HG03439 (cell line): ENCODE data around the gene DARS2.
A peak's percentile ranks its signal among the peaks of the same experiment; 100 is the strongest.
"Not testable (repeated sequence)": the region's sequence is repeated elsewhere in the genome, so short reads cannot be mapped to it uniquely, and the experiment has no call there.

Source experiments
- ATAC-seq: cut with Tn5 transposase; IDR thresholded peaks from one replicate; pipeline ENCODE4 v1.9.1; 2021; ENCODE audit warnings: mild to moderate bottlenecking, moderate library complexity; ENCODE audit not compliant: unreplicated experiment

Gene DARS2, protein sequence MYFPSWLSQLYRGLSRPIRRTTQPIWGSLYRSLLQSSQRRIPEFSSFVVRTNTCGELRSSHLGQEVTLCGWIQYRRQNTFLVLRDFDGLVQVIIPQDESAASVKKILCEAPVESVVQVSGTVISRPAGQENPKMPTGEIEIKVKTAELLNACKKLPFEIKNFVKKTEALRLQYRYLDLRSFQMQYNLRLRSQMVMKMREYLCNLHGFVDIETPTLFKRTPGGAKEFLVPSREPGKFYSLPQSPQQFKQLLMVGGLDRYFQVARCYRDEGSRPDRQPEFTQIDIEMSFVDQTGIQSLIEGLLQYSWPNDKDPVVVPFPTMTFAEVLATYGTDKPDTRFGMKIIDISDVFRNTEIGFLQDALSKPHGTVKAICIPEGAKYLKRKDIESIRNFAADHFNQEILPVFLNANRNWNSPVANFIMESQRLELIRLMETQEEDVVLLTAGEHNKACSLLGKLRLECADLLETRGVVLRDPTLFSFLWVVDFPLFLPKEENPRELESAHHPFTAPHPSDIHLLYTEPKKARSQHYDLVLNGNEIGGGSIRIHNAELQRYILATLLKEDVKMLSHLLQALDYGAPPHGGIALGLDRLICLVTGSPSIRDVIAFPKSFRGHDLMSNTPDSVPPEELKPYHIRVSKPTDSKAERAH

DNA sequence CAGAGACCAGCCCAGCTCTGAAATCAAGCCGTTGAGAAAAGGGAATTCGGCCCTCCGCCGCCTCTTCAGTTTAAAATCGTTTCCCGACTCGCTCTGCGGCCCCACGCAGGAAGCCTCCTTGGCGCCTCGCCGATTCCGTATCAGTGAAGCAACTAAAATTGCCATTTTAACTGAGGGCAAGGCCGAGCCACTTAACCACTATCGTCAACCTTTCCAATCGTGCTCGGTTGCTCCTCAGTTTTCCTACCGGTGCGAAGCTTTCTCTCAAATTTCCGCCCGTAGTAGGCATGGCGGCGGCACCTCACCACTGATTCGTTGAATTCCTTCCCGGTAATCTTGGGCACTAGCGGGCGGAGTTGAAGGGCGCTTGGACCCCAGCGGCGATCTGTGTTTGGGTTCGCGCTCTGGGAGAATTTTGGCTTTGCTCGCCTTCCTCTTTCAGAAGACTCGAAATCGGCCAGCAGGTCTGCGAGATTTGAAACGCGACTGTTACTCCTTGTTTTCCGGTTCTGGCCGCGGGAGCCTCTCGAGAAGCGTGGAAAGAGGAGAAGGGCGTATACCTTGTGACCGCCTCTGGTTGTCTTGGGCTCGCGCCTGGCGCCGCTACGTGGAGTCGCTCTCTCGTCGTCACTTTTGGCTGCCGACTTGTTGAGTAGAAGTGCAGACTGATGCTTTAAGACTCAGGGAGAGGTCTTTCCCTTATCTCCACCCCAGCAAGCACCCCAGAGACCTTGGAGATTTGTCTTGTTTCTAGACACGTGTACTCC lies at the start of gene DARS2, which contains the start of gene CENPL:
Gene DARS2 (plus strand): TSS at position 359 of the 767 bp plus-strand sequence. CDS start 557 bp downstream, outside the sequence.
Gene CENPL (minus strand): TSS at position 569 of the 767 bp plus-strand sequence. CDS start 13,584 bp downstream, outside the sequence.
- ATAC-seq = peak; percentile 83

DNA sequence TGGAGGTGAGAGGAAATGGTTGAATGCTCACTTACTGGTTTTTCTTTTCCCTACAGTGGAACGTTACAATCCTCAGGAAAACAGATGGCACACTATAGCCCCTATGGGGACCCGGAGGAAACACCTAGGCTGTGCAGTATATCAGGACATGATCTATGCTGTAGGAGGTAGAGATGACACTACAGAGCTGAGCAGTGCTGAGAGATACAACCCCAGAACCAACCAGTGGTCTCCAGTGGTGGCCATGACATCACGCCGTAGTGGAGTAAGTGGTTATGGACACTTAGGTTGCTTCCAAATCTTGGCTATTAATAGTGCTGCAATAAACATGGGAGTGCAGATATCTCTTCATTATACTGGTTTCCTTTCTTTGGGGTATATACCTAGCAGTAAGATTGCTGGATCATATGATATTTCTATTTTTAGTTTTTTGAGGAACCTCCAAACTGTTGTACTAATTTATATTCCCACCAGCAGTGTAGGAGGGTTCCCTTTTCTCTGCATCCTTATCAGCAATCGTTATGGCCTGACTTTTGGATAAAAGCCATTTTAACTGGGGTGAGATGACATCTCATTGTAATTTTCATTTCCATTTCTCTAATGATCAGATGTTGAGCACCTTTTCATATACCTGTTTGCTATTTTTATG lies 48.8 kb upstream of the DARS2 start:
- ATAC-seq = no peak

DNA sequence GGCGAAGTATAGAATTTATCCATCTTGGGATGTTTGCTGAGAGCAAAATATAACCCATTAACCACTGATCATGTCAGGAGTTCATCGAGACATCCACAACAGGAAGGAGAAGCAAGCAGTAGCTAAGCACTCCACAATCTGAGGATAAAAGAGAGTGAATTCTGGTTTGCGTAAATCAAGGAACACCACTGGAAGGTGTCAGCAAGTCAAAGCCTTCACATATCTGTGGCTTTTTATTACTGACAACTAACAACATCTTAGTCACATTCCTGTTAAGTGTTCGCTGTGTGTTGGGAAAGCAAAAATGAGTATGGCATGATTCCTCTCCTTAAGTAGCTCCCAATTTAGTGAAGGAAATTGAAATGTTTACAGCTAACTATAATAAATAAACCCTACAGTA lies 44.5 kb upstream of the DARS2 start:
- ATAC-seq = no peak

DNA sequence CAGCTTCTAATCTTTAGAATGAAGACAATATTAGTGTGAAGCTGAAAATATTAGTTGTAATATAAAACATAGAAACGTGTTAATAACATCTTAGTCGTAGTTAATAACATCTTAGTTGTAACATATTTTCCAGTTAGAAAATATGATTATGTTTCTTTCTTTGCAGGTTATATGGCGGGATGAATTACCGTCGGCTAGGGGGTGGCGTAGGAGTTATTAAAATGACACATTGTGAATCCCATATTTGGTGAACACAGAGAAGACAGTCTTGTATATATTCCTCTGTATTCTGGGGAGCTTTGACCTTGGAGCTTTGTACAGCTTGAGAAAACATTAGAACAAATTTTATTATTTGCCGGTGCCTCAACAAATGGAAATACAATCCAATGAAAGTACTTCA lies 39.5 kb upstream of the DARS2 start:
- no peak for ATAC-seq

DNA sequence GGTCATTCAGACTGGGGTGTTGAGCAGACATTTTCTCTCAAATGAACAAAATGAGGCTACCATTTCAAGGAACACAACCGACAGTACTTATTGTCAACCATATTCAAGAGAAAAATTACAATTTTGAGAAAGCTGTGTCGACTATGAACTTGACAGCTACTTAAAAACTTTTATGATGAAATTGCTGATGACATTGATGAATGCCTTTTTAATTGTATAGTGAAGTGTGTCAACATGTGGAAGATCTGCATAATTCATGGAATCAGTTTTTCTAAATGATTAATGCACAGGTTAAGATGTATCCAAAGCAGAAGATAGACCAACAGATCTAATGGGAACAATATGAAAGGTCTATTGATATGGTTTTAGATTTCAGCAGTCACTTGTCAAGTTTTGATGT lies 34.6 kb upstream of the DARS2 start:
- no peak for ATAC-seq

DNA sequence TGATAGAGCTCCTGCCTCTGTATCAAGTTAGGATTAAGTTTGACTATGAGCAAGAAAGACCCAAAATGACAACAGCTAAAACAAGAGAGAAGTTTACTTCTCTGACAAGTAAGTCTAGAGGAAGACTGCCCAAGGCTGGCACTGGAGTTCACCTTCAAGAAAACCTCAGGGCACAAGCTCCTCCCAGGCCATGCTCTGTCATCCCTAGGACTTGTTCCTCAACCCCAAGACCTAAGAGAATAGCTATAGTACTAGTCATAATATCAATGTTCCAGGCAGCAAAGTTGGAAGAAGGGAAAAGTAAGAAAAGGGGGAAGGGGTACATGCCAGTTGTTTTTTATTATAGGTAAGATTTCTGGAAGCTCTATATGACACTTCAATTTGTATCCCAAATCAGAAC lies 26.4 kb upstream of the DARS2 start:
- no peak for ATAC-seq

DNA sequence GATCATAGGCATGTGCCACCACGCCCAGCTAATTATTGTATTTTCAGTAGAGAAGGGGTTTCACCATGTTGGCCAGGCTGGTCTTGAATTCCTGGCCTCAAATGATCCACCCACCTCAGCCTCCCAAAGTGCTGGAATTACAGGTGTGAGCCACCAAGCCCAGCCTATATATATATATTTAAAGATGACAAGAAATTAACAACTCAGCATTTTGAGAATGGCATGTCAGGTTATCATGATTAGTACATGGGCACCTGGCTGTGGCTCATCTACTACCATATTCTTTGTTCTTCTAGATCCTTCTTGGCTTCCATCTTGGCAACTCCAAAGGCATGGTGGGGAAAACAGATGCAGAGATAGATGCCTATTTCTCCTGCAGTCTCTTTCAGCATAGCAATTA lies 24.5 kb upstream of the DARS2 start:
- not testable (repeated sequence) for ATAC-seq

DNA sequence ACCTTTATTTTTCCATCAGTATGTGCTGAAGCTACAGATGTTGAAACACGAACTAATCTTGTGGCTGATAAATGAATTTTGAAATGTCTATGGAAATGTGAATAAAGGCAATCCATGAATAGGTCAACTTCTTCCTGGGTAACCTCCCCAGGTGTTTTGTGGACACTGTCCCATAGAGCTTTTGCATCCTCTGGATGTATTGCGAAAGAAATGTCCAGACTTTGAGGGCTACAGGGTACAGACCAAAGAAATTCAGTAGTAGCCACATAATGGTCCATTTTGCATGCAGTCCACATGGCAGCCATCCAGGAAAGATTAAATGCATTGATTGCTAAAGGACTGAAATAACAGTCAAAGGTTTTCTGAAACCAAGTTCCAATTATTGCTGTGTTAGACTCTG lies 21.5 kb upstream of the DARS2 start:
- ATAC-seq = no peak

DNA sequence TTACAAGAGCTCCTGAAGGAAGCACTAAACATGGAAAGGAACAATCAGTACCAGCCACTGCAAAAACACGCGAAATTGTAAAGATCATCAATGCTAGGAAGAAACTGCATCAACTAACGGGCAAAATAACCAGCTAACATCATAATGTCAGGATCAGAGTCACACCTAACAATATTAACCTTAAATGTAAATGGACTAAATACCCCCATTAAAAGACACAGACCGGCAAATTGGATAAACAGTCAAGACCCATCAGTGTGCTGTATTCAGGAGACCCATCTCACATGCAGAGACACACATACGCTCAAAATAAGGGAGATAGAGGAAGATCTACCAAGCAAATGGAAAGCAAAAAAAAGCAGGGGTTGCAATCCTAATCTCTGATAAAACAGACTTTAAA lies 10.8 kb upstream of the DARS2 start:
- ATAC-seq = not testable (repeated sequence)

DNA sequence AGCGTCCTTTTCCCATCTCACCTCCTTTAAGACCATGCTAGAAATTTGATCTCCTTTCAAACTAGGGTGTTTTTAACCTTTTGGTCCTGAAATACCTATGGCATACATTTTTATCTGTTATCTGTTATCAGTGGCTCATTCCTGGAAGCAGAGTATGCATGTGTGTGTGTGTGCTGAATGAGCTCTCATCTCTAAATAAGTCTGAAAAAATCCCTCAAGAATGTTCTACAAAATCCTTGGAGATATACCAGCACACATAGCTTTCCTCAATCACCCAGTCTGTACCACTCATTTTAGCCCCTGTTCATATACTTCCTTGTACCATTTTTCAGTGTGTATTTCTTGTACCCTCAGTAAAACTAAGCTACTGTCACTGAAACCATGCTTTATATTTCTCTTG lies 6.0 kb upstream of the DARS2 start:
- no peak for ATAC-seq

DNA sequence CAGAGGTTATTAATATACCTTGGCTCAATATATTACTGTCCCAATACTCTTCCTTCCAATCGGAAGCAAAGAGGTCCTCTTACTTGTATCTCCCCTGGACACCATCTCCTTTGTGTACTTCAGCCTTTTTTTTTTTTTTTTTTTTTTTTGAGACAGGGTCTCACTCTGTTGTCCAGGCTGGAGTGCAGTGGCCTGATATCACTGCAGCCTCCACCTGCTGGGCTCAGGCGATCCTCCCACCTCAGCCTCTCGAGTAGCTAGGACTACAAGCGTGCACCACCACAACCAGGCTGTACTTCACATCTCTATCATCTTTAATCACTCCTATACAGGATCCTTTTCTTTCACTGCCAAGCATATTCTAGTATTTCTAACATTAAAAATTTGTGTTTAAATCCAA lies 2.8 kb upstream of the DARS2 start:
- no peak for ATAC-seq

DNA sequence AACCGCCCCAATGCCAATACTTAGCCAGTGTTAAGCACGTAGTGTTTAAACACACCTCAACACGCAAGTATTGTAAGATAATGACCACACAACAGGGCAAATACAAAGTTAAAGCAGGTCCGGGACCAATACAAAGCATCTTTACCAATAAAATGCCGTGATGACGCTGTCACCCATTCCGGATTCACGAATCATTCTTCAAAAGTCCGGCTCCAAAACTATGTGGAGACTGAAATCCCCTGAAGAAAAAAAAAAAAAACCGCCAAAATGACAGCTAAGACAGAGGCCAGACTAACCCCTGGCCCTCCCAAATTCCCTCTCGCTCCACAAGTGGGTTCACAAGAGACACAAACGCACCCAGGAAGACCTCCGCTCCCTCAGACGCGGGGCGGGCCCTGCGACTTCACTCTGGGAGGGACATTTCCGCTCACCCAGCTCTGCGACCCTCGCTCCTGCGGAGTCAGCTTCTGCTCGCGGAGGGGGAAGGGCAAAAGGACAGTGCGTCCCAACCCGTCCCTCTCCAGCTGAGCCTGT lies 625 bp upstream of the DARS2 start:
- ATAC-seq = peak; percentile 45

DNA sequence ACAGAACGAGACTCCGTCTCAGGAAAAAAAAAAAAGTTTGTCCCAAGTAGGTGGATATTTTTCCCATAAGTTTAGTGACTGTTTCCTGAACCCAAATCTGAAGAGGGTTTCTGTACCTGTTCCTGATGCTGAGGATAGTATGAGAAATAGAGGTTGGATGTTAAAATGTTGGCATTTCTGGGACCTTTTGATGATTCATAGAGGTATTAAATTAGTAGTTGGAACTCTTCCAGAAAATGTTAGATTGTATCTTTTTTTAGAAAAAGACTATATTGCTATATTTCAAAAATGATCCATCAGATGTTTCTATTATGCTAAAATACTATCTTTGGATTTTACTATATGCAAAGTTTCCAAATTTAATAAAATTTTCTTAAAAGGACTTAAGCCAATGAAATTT lies 3.1 kb downstream of the DARS2 start:
- no peak for ATAC-seq

DNA sequence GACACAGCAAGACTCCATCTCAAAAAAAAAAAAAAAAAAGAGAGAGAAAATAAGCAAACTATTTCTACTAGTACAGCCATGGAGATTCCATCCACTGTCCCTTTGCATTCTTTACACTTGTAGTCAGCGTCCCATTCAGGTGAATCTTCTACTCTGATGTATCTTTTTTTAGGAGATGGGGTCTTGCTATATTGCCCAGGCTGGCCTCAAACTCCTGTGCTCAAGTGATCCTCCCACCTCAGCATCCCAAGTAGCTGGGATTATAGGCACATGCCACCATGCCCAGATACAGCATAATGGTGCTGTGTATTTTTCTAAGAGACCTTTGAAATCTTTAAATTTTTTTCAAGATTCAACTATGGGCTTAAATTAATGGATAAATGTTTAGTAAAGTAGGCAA lies 8.3 kb downstream of the DARS2 start:
- ATAC-seq = no peak

DNA sequence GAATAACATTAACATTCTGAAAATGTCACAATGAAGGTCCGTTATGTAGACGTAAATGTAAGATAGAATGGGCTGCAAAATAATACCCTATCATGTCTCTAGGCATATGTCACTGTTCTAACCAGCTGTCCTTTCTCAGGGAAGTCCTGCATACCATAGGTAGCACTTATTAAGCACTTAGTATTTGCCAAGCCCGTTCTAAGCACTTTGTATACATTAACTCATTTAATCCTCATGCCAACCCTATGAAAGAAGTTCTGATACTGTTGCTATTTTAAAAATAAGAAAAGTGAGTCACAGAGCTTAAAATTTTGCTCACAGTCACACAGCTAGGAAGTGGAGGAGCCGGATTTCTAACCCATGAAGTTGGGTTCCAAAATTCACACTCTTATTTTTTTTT lies 27.6 kb downstream of the DARS2 start:
- ATAC-seq = no peak

DNA sequence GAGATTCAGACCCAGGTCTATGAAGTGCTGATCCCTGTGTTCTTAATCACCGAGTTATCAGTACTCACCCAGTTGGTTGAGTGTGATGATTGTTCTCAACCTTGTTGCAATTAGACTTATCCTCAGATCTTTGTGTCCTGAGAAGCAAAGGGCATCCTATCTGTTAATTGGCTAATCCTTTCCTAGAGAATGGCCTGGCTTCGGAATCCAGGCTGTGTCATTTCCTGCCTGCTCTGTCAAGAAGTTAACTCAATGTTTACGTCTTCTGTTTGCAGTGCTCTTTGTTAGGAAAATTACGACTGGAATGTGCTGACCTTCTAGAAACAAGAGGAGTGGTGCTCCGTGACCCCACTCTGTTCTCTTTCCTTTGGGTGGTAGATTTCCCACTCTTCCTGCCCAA lies 28.6 kb downstream of the DARS2 start:
- no peak for ATAC-seq

DNA sequence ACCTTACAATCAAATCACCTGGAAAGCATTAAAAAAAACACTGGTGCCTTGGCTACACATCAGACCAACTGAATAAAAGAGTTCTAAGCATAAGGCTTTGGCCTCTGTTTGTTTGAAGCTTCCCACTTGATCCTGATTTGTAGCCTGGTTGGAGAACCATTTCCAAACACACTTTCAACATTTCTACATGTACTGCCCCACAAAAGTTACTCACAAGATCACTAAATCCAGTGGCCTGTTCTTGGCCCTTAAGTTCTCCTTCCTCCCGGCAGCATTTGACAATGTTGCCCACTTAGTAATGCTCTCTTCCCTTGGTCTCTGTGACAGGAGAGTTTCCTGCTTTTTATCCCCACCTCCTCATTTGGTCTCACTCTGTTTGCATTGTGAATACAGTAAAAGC lies 31.5 kb downstream of the DARS2 start:
- ATAC-seq = no peak

DNA sequence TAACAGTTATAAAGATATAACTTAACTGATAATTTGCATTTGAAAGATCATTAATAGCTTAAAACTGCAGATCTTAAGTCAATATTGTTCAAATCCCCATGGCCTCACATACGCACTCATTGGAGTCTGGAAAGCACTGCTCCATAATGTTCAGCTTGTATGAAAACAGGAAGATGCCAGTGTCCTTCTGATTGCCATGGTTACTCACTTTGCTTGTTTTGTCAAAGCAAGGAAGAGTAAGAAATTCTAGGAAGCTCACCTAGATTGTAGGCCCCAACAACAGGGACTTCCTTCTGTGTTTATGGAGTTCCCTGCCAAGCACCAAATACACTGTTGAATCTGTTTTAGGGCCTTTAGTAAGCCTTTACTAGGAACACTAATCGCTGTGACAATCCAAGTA lies 32.4 kb downstream of the DARS2 start:
- ATAC-seq = no peak

DNA sequence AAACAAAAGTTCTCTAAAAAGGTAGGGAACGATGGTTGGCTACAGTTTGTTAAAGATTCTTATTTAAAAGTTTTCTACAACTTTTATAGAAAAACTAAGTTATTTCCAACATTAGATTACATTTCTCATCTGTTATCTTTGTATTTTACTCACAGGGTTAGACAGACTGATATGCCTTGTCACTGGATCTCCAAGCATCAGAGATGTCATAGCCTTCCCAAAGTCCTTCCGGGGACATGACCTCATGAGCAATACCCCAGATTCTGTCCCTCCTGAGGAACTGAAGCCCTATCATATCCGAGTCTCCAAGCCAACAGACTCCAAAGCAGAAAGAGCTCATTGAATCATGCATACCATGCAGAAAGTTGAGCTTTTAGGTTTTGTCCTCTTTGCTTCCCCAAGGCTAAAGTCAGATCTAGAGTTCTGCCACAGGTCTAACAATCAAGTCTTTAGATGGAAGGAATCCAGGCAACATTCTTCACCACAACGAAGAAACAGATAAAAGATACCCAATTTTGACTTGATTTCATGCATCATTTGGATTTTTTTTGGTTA lies 33.0 kb downstream of the DARS2 start:
- ATAC-seq = no peak

DNA sequence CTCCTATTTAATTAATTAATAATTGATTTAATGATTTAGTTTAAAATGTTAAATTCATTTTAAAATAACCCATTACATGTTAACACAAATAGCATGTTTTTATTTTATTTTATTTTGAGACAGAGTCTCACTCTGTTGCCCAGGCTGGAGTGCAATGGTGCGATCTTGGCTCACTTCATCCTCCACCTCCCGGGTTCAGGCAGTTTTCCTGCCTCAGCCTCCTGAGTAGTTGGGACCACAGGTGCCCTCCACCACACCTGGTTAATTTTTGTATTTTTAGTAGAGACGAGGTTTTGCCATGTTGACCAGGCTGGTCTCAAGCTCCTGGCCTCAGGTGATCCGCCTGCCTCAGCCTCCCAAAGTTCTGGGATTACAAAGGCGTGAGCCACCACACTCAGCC lies 35.1 kb downstream of the DARS2 start:
- not testable (repeated sequence) for ATAC-seq

DNA sequence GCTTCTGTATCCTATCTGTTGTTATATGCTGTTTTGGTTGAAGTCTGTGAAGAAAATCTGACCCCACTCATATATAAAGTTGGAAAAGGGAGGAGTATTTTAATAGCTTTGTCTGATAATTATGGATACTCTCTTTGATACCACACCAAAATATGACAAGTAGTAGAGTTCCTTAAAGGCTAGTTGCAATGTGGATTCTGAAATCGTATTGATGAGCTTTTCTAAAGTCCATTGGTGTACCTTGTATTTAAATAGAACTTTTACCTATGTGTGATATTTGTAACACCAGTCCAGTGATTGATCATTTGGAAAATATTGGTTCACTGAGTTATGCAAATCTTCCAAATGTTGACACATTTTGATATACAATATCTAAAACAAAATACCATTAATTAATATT lies 35.6 kb downstream of the DARS2 start:
- no peak for ATAC-seq
